Epithelial cell of prostate (primary cell): ENCODE data around the gene ACTG2.
A peak's percentile ranks its signal among the peaks of the same experiment; 100 is the strongest.
"Not testable (repeated sequence)": the region's sequence is repeated elsewhere in the genome, so short reads cannot be mapped to it uniquely, and the experiment has no call there.

Source experiments
- DNase-seq: peaks from one replicate; pipeline ENCODE4 v3.0.0-alpha.2; 2011; ENCODE audit warnings: low read depth, low spot score
- H3K27ac ChIP-seq: fragments of 450-650 bp; 2 replicates; pipeline ENCODE4 v1.5.1; 2017; ENCODE audit warnings: mild to moderate bottlenecking

The ACTG2 gene

GRCh38 chr2:73892631-73893329 lies at the start of gene ACTG2:
TSS of gene ACTG2 (plus strand) at chr2:73893008. CDS start at chr2:73901312, 8,304 bp downstream.
- DNase-seq: no peak
- no peak within 1 kb of the TSS for H3K27ac ChIP-seq

GRCh38 chr2:73844087-73844486 lies 48.7 kb upstream of the ACTG2 start:
- no peak for DNase-seq
- no peak overlapping the region for H3K27ac ChIP-seq

GRCh38 chr2:73850009-73850408 lies 42.8 kb upstream of the ACTG2 start:
- H3K27ac ChIP-seq: no peak overlapping the region
- DNase-seq: no peak

- H3K27ac ChIP-seq: peak overlapping the region; percentile 10
- no peak for DNase-seq
Observed at GRCh38 chr2:73851274-73851673, 41.5 kb upstream of the ACTG2 start.

GRCh38 chr2:73852020-73852419 lies 40.8 kb upstream of the ACTG2 start:
- DNase-seq: no peak
- peak overlapping the region; percentile 10 for H3K27ac ChIP-seq

GRCh38 chr2:73855526-73855925 lies 37.3 kb upstream of the ACTG2 start:
- DNase-seq: no peak
- no peak overlapping the region for H3K27ac ChIP-seq

- DNase-seq: no peak
- H3K27ac ChIP-seq: no peak overlapping the region
Observed at GRCh38 chr2:73856214-73856613, 36.6 kb upstream of the ACTG2 start.

- peak; percentile 73 for DNase-seq
- H3K27ac ChIP-seq: no peak overlapping the region
Observed at GRCh38 chr2:73859721-73860586, 32.9 kb upstream of the ACTG2 start.

- DNase-seq: no peak
- peak overlapping the region; percentile 2 for H3K27ac ChIP-seq
Observed at GRCh38 chr2:73862987-73863386, 29.8 kb upstream of the ACTG2 start.

- H3K27ac ChIP-seq: peak overlapping the region; percentile 20
- no peak for DNase-seq
Observed at GRCh38 chr2:73868204-73868978, 24.4 kb upstream of the ACTG2 start.

- no peak overlapping the region for H3K27ac ChIP-seq
- DNase-seq: no peak
Observed at GRCh38 chr2:73870084-73870483, 22.7 kb upstream of the ACTG2 start.

GRCh38 chr2:73877071-73877802 lies 15.6 kb upstream of the ACTG2 start:
- H3K27ac ChIP-seq: no peak overlapping the region
- DNase-seq: no peak

GRCh38 chr2:73877984-73878383 lies 14.8 kb upstream of the ACTG2 start:
- not testable (repeated sequence) for H3K27ac ChIP-seq, DNase-seq

GRCh38 chr2:73885406-73885805 lies 7.4 kb upstream of the ACTG2 start:
- DNase-seq: no peak
- H3K27ac ChIP-seq: no peak overlapping the region

GRCh38 chr2:73886357-73886756 lies 6.5 kb upstream of the ACTG2 start:
- H3K27ac ChIP-seq: no peak overlapping the region
- DNase-seq: no peak

GRCh38 chr2:73887596-73888353 lies 5.0 kb upstream of the ACTG2 start:
- DNase-seq, H3K27ac ChIP-seq: not testable (repeated sequence)

- no peak overlapping the region for H3K27ac ChIP-seq
- DNase-seq: no peak
Observed at GRCh38 chr2:73888388-73888787, 4.4 kb upstream of the ACTG2 start.

- no peak for DNase-seq
- no peak overlapping the region for H3K27ac ChIP-seq
Observed at GRCh38 chr2:73889206-73889605, 3.6 kb upstream of the ACTG2 start.

- no peak for DNase-seq
- H3K27ac ChIP-seq: no peak overlapping the region
Observed at GRCh38 chr2:73890301-73891092, 2.3 kb upstream of the ACTG2 start.
